PC-9 (cell line): Measurements from ENCODE around the gene RIMS1. TPM values are rescaled to one million over a fixed set of nuclear protein-coding genes. Genes with fewer than 3 reads are reported as not detected.

Source experiments
- BruUV-seq: library from RNA; stranded (reverse); fragments of 400-500 nt; replicated peaks from 2 replicates; lab custom pipeline; 2021; lab: Mats Ljungman, UMichigan
- CTCF ChIA-PET: fragments of 300-600 bp; sonication (Branson Sonifier 250); formaldehyde crosslinking; loops from one replicate; lab custom pipeline; 2022; ENCODE audit warnings: antibody characterized with exemption; lab: Charles Lee
- POLR2A ChIA-PET: fragments of 300-600 bp; sonication (Branson Sonifier 250); formaldehyde crosslinking; loops from one replicate; lab custom pipeline; 2022; ENCODE audit warnings: antibody characterized with exemption; ENCODE audit not compliant: unreplicated experiment; lab: Charles Lee
- DNase-seq, 2 experiments: peaks; one replicate each; pipeline versions ENCODE4 v3.0.0 to v3.0.0-alpha.2; 2015 to 2022; ENCODE audit warnings: mixed read lengths in 1 of 2
- H2AFZ ChIP-seq: fragments of 200-600 bp; sonication (generic); 2 replicates; pipeline ENCODE4 v1.8.1; 2017; ENCODE audit warnings: antibody characterized with exemption
- H3F3A ChIP-seq: fragments of 200-600 bp; sonication (generic); 2 replicates; pipeline ENCODE4 v1.8.1; 2017; ENCODE audit warnings: antibody characterized with exemption, mild to moderate bottlenecking, low read depth; ENCODE audit not compliant: insufficient read depth
- H3K27ac ChIP-seq: fragments of 200-600 bp; sonication (generic); 2 replicates; pipeline ENCODE4 v1.6.1; 2016; ENCODE audit warnings: mixed run types
- H3K27me3 ChIP-seq: fragments of 200-600 bp; sonication (generic); 2 replicates; pipeline ENCODE4 v1.6.1; 2016; ENCODE audit warnings: low read depth, mixed run types; ENCODE audit not compliant: insufficient read depth
- H3K36me3 ChIP-seq: fragments of 200-600 bp; sonication (generic); 2 replicates; pipeline ENCODE4 v1.6.1; 2016; ENCODE audit warnings: low read depth, mixed run types
- H3K4me1 ChIP-seq: fragments of 200-600 bp; sonication (generic); replicated peaks from 2 replicates; pipeline ENCODE4 v1.6.1; 2016; ENCODE audit warnings: mixed run types; ENCODE audit not compliant: insufficient read depth
- H3K4me2 ChIP-seq: fragments of 200-600 bp; sonication (generic); 2 replicates; pipeline ENCODE4 v1.6.1; 2017; ENCODE audit warnings: mixed run types
- H3K4me3 ChIP-seq: fragments of 200-600 bp; sonication (generic); 2 replicates; pipeline ENCODE4 v1.6.1; 2016; ENCODE audit warnings: mixed run types
- H3K79me2 ChIP-seq: fragments of 200-600 bp; sonication (generic); 2 replicates; pipeline ENCODE4 v1.6.1; 2017; ENCODE audit warnings: low read depth, mixed run types
- H3K9me2 ChIP-seq: fragments of 200-600 bp; sonication (generic); 2 replicates; pipeline ENCODE4 v1.8.1; 2017; ENCODE audit warnings: mild to moderate bottlenecking; ENCODE audit not compliant: insufficient read depth
- H3K9me3 ChIP-seq: fragments of 200-600 bp; sonication (generic); 2 replicates; pipeline ENCODE4 v1.8.1; 2016; ENCODE audit warnings: low read depth; ENCODE audit not compliant: insufficient read depth
- H4K20me1 ChIP-seq: fragments of 200-600 bp; sonication (generic); 2 replicates; pipeline ENCODE4 v1.8.1; 2017; ENCODE audit not compliant: insufficient read depth
- EZH2 ChIP-seq: fragments of 200-600 bp; sonication (generic); IDR thresholded peaks from 2 replicates; pipeline ENCODE4 v1.8.0; 2017; ENCODE audit warnings: antibody characterized with exemption, low read depth
- intact Hi-C: fragments of 100-400 bp; cut with micrococcal nuclease; formaldehyde crosslinking; loops from one replicate; pipeline ENCODE4 v1.10.0; 2022; ENCODE audit not compliant: unreplicated experiment
- total RNA-seq: library from RNA; stranded (reverse); gene quantifications from 2 replicates; pipeline ENCODE4 v1.2.3, GENCODE V29; 2021
- TF ChIP-seq, protein P1 (sequence below): fragments of 200-600 bp; sonication (generic); conservative IDR thresholded peaks from 2 replicates; pipeline ENCODE4 v1.6.1; 2017; ENCODE audit warnings: mixed run types, antibody characterized with exemption, mild to moderate bottlenecking, moderate library complexity

The RIMS1 gene
- total RNA-seq, 1 experiment from 2014 or later, result not detected

DNA sequence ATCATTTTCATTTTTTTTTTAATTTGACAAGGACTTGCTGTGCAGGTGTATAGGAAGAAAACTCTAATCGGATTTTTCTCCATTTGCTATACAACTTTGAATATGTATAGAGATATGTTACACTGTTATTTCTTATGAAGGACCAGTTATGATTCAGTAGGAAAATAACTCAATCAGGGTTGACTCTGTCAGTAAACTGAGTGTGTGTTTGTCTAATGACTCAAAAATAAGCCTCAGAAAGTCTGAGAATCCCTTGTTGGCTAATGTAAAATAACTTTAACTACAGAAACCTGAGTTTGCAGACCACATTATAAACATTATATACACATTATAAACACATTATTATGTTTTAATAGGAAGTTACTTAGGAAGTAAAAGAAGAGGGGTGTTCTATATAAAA, 352.6 kb downstream of the RIMS1 start:
- Histone ChIP-seq H3K4me2 (no peak overlapping the region), H3K79me2 (no peaks in the 10 kb centered on the region), H3K27me3 (no peaks in the 10 kb centered on the region), H2AFZ (no peak overlapping the region), H3K9me3 (no peaks in the 10 kb centered on the region), H3K9me2 (peaks cover 5% of the 10 kb centered on the region; the same call in 1 of the 2 replicates), H3K27ac (no peak overlapping the region), H3K4me1 (no peaks in the 10 kb centered on the region), H4K20me1 (no peaks in the 10 kb centered on the region), H3F3A (no peaks in the 10 kb centered on the region), H3K4me3 (no peak overlapping the region), H3K36me3 (no peaks in the 10 kb centered on the region)
- intact Hi-C loops, result no loop called here
- DNase-seq, result no peak
- ChIA-PET CTCF (no interaction called here), POLR2A (no interaction called here)
- TF ChIP-seq, protein P1, sequence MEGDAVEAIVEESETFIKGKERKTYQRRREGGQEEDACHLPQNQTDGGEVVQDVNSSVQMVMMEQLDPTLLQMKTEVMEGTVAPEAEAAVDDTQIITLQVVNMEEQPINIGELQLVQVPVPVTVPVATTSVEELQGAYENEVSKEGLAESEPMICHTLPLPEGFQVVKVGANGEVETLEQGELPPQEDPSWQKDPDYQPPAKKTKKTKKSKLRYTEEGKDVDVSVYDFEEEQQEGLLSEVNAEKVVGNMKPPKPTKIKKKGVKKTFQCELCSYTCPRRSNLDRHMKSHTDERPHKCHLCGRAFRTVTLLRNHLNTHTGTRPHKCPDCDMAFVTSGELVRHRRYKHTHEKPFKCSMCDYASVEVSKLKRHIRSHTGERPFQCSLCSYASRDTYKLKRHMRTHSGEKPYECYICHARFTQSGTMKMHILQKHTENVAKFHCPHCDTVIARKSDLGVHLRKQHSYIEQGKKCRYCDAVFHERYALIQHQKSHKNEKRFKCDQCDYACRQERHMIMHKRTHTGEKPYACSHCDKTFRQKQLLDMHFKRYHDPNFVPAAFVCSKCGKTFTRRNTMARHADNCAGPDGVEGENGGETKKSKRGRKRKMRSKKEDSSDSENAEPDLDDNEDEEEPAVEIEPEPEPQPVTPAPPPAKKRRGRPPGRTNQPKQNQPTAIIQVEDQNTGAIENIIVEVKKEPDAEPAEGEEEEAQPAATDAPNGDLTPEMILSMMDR, result no peak
- TF ChIP-seq EZH2, result no peak
- BruUV-seq, result no TSS peak

DNA sequence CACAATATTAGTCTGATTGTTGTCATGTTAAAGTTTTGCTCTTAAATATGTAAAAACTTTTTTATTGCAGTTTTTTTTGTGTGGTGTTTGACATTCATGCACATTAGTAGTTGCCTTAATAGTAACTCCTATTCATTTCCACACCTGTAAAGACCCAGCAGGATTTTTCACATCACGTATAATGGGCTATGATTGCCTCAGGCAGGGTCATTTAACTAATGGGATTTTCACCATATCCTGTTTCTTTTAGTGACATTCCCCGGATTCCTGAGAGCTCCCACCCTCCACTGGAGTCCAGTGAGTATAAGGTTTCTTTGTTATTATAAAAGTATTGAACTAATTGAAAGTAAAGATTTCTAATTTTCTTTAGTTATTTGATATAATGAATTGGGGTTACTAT, 359.2 kb downstream of the RIMS1 start:
- Histone ChIP-seq H3F3A (no peaks in the 10 kb centered on the region), H3K27ac (no peak overlapping the region), H3K36me3 (no peaks in the 10 kb centered on the region), H3K27me3 (no peaks in the 10 kb centered on the region), H3K4me3 (no peak overlapping the region), H2AFZ (no peak overlapping the region), H3K4me1 (no peaks in the 10 kb centered on the region), H3K79me2 (no peaks in the 10 kb centered on the region), H3K9me3 (no peaks in the 10 kb centered on the region), H4K20me1 (no peaks in the 10 kb centered on the region), H3K4me2 (no peak overlapping the region), H3K9me2 (peaks cover 5% of the 10 kb centered on the region; the same call in 1 of the 2 replicates)
- peak in 1 of 2 experiments; percentile 8 for DNase-seq
- intact Hi-C loops, result no loop called here
- CTCF ChIA-PET, result no interaction called here
- no peak for TF ChIP-seq EZH2
- POLR2A ChIA-PET, result interaction anchor here (0.6 kb wide), 1 partner anchor 1063 kb away, joined by 4 read pairs; no protein-coding TSS in a partner anchor
- no TSS peak for BruUV-seq

DNA sequence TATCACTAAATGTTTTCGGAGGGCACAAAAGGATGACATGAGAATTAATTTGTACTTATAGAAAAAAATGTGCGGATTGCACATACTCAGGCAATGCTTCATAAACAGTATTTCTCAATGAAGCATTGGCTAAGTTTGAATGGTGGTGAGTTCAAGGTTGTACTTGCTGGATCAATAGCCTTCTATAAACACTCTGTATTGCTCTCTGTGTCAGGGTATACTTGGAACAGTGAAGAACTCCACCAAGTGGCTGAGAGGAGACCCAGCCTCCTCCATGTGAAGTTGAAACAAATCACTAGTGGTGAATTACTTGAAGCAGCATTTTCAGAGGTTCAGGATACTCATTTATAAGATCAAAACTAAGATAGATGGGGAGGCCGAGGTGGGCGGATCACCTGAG, 360.6 kb downstream of the RIMS1 start:
- Histone ChIP-seq H2AFZ (no peak overlapping the region), H3K4me3 (no peak overlapping the region), H4K20me1 (no peaks in the 10 kb centered on the region), H3K79me2 (no peaks in the 10 kb centered on the region), H3F3A (no peaks in the 10 kb centered on the region), H3K27ac (no peak overlapping the region), H3K9me3 (no peaks in the 10 kb centered on the region), H3K36me3 (no peaks in the 10 kb centered on the region), H3K4me2 (no peak overlapping the region), H3K4me1 (no peaks in the 10 kb centered on the region), H3K27me3 (no peaks in the 10 kb centered on the region), H3K9me2 (peaks cover under 1% of the 10 kb centered on the region; the same call in 1 of the 2 replicates)
- CTCF ChIA-PET, result interaction anchor here (0.7 kb wide), 1 partner anchor 16 kb away, joined by 9 read pairs; no protein-coding TSS in a partner anchor
- no peak for DNase-seq
- no peak for TF ChIP-seq EZH2
- TF ChIP-seq, protein P1, result no peak
- no TSS peak for BruUV-seq
- POLR2A ChIA-PET, result no interaction called here
- intact Hi-C loops, result no loop called here

DNA sequence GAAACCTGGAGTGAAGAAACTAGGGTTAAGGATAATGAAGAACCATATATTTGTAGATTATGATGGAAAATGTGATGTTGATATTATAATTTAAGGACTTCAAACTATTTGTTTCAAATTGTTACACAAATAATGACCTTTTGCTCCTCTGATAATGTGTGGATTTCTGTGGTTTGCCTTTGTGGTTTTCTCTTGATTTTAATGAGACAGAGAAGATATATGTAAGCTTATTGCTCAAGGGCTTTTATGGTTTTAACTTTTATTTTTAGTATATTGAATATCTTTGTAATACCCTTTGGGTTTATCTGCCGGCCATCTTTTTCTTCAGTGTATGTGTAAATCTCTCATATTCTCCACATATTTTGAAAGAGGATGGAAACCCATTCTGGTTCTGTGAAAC, 362.3 kb downstream of the RIMS1 start:
- intact Hi-C loops, result no loop called here
- no peak for TF ChIP-seq EZH2
- TF ChIP-seq, protein P1, result no peak

More for the DNA sequence above, 362.3 kb downstream of the RIMS1 start:
- Histone ChIP-seq H3K4me3 (no peak overlapping the region), H3K9me3 (no peaks in the 10 kb centered on the region), H3K4me2 (no peak overlapping the region), H3K27ac (no peak overlapping the region), H3K27me3 (no peaks in the 10 kb centered on the region), H3F3A (no peaks in the 10 kb centered on the region), H3K4me1 (no peaks in the 10 kb centered on the region), H3K79me2 (no peaks in the 10 kb centered on the region), H4K20me1 (no peaks in the 10 kb centered on the region), H3K9me2 (no peaks in the 10 kb centered on the region), H3K36me3 (no peaks in the 10 kb centered on the region), H2AFZ (no peak overlapping the region)
- POLR2A ChIA-PET, result no interaction called here
- CTCF ChIA-PET, result no interaction called here
- BruUV-seq, result no TSS peak
- no peak for DNase-seq
